ENCODE data around the gene DENND4A.

- TF ChIP-seq CEBPB (tag; IDR thresholded peaks at IDR 0.05) (no peak), MTA3 (IDR thresholded peaks at IDR 0.05; ENCODE audit: borderline replicate concordance) (no peak), ZEB2 (IDR thresholded peaks at IDR 0.05) (no peak), CBX3 (IDR thresholded peaks at IDR 0.05; ENCODE audit: borderline replicate concordance in 1 of 2, low read length in 2 of 2) (no peak), SREBF2 (CRISPR knock-in tag; IDR thresholded peaks at IDR 0.05) (no peak)
Observed at GRCh38 chr15:65620833-65621232, 171.3 kb downstream of the DENND4A start.
